ENCODE results near the gene CHN1.

Gene CHN1

GRCh38 chr2:174760845-174761473, 244.2 kb downstream of the CHN1 start:
- no peak for DNase-seq

- DNase-seq = no peak
Measured at GRCh38 chr2:174759381-174760065, 245.7 kb downstream of the CHN1 start.

GRCh38 chr2:174756743-174757142, 248.4 kb downstream of the CHN1 start:
- DNase-seq = no peak

GRCh38 chr2:174753038-174753633, 252.0 kb downstream of the CHN1 start:
- no peak for DNase-seq

- DNase-seq = no peak
Measured at GRCh38 chr2:174752403-174753037, 252.7 kb downstream of the CHN1 start.

GRCh38 chr2:174750923-174751441, 254.2 kb downstream of the CHN1 start:
- DNase-seq = no peak

- no peak for DNase-seq
Measured at GRCh38 chr2:174749793-174750192, 255.4 kb downstream of the CHN1 start.

- no peak for DNase-seq
Measured at GRCh38 chr2:174748948-174749347, 256.2 kb downstream of the CHN1 start.

All from NCI-H1417 treated with DMSO at 0.1 percent for 48 hours (cell line).